ENCODE measurements around the gene CD84. TPM values are rescaled to one million over a fixed set of nuclear protein-coding genes. Genes with fewer than 3 reads are reported as not detected.
"Not testable (repeated sequence)": the region's sequence is repeated elsewhere in the genome, so short reads cannot be mapped to it uniquely, and the experiment has no call there.

The CD84 gene
- total and polyA plus RNA-seq, 2 donors: 1.4 to 5.3 TPM

DNA sequence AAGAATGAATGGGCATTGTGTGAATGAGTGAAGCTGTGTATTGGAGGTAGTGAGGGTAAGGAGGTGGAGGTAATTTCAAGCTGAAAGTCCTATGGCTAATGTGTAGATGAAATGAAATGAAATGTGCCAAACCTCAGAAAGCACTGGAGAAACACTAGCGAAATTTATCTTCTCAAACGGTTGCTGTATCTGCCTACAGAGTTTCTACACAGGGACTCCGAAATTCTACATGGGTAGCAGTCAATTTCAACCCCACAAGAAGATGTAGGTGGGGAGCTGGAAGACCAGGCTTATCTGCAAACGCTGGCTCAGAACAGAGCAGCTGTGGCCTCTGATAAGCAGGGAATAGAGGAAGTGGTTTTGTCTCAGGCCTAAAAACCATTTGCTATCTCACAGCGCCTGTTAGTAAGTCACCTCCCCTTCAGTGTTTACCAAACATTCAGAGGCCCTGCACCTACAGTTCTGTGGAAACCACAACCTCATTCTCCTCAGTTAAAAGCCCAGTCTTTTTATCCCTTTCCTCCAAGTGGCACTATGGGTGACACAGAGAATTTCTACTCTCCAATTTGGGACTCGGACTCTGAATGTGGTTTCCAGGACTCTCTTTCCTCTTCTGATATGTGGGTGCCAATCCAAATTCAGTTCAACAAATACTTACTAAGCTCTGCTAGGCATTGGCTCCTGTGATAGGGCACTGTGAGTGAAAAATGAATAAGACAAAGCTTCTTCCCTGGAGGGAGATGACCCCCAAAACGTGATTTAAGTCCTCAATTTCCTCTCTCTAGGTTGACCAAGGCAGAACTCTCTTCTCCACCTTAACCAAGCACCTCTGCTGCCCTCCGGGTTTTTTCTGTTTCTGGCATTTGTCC, 39.1 kb downstream of the CD84 start:
- Histone ChIP-seq H3K4me3 (ENCODE audit: low read depth, low read length) (no peak overlapping the region), H3K36me3 (ENCODE audit: insufficient read depth) (no peaks in the 10 kb centered on the region), H3K4me1 (ENCODE audit: insufficient read depth) (no peaks in the 10 kb centered on the region), H3K27ac (ENCODE audit: low read depth) (peak overlapping the region; percentile 27)
- 38% methylated on average over 8 of the region's 8 CpGs for WGBS
- no peak for DNase-seq (ENCODE audit: extremely low spot score)

- Histone ChIP-seq H3K27ac (ENCODE audit: low read depth) (no peak overlapping the region), H3K4me3 (ENCODE audit: low read depth, low read length) (no peak overlapping the region), H3K36me3 (ENCODE audit: insufficient read depth) (no peaks in the 10 kb centered on the region), H3K4me1 (ENCODE audit: insufficient read depth) (no peaks in the 10 kb centered on the region)
- DNase-seq (ENCODE audit: extremely low spot score): no peak
- 88% methylated on average over 6 of the region's 6 CpGs for WGBS
Measured at GRCh38 chr1:160539684-160539989, 39.7 kb downstream of the CD84 start.

GRCh38 chr1:160538985-160539651, 40.2 kb downstream of the CD84 start:
- DNase-seq (ENCODE audit: extremely low spot score): no peak
- no peak overlapping the region for H3K4me3 ChIP-seq (ENCODE audit: low read depth, low read length)
- 70% methylated on average over 5 of the region's 5 CpGs for WGBS

GRCh38 chr1:160537714-160538665, 41.3 kb downstream of the CD84 start:
- no peak overlapping the region for H3K4me3 ChIP-seq (ENCODE audit: low read depth, low read length)
- no peaks in the 10 kb centered on the region for H3K4me1 ChIP-seq (ENCODE audit: insufficient read depth)
- no peak for DNase-seq (ENCODE audit: extremely low spot score)
- no peak overlapping the region for H3K27ac ChIP-seq (ENCODE audit: low read depth)
- H3K36me3 ChIP-seq (ENCODE audit: insufficient read depth): no peaks in the 10 kb centered on the region
- WGBS: 91% methylated on average over 8 of the region's 8 CpGs

More at GRCh38 chr1:160538985-160539651, 40.2 kb downstream of the CD84 start:
- Histone ChIP-seq H3K36me3 (ENCODE audit: insufficient read depth) (no peaks in the 10 kb centered on the region), H3K4me1 (ENCODE audit: insufficient read depth) (no peaks in the 10 kb centered on the region), H3K27ac (ENCODE audit: low read depth) (no peak overlapping the region)

- Histone ChIP-seq H3K4me1 (ENCODE audit: insufficient read depth) (no peaks in the 10 kb centered on the region), H3K36me3 (ENCODE audit: insufficient read depth) (no peaks in the 10 kb centered on the region), H3K4me3 (ENCODE audit: low read depth, low read length) (no peak overlapping the region), H3K27ac (ENCODE audit: low read depth) (no peak overlapping the region)
- DNase-seq (ENCODE audit: extremely low spot score): no peak
- WGBS: 80% methylated on average over 3 of the region's 3 CpGs
Measured at GRCh38 chr1:160534823-160535605, 44.3 kb downstream of the CD84 start.

DNA sequence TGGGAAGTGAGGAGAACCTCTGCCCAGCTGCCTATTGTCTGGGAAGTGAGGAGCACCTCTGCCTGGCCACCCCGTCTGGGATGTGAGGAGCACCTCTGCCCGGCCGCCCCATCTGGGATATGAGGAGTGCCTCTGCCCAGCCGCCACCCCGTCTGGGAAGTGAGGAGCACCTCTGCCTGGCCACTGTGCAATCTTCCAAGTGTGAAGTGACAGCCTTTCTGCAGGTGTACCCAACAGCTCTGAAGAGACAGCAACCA, 46.8 kb downstream of the CD84 start:
- not testable (repeated sequence) for H3K4me1 ChIP-seq (ENCODE audit: insufficient read depth); H3K4me3 ChIP-seq (ENCODE audit: low read depth, low read length); DNase-seq (ENCODE audit: extremely low spot score); H3K36me3 ChIP-seq (ENCODE audit: insufficient read depth); H3K27ac ChIP-seq (ENCODE audit: low read depth)
- 87% methylated on average over 5 of the region's 5 CpGs for WGBS

- H3K4me3 ChIP-seq (ENCODE audit: low read depth, low read length); H3K27ac ChIP-seq (ENCODE audit: low read depth); DNase-seq (ENCODE audit: extremely low spot score); H3K4me1 ChIP-seq (ENCODE audit: insufficient read depth); H3K36me3 ChIP-seq (ENCODE audit: insufficient read depth): not testable (repeated sequence)
- WGBS: 92% methylated on average over 29 of the region's 29 CpGs
Measured at GRCh38 chr1:160531809-160532556, 47.3 kb downstream of the CD84 start.

DNA sequence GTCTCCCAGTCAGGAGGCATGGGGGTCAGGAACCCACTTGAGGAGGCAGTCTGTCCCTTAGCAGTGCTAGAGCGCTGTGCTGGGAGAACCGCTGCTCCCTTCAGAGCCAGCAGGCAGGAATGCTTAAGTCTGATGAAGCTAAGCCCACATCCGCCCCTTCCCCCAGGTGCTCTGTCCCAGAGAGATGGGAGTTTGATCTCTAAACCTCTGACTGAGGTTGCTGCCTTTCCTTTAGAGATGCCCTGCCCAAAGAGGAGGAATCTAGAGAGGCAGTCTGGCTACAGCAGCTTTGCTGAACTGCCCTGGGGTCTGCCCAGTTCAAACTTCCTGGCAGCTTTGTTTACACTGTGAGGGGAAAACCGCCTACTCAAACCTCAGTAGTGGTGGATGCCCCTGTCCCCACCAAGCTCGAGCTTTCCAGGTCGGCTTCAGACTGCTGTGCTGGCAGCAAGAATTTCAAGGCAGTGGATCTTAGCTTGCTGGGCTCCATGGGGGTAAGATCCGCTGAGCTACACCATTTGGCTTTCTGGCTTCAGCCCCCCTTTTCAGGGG, 49.8 kb downstream of the CD84 start:
- 67% methylated on average over 7 of the region's 7 CpGs for WGBS
- DNase-seq (ENCODE audit: extremely low spot score); H3K27ac ChIP-seq (ENCODE audit: low read depth); H3K36me3 ChIP-seq (ENCODE audit: insufficient read depth); H3K4me1 ChIP-seq (ENCODE audit: insufficient read depth); H3K4me3 ChIP-seq (ENCODE audit: low read depth, low read length): not testable (repeated sequence)

DNA sequence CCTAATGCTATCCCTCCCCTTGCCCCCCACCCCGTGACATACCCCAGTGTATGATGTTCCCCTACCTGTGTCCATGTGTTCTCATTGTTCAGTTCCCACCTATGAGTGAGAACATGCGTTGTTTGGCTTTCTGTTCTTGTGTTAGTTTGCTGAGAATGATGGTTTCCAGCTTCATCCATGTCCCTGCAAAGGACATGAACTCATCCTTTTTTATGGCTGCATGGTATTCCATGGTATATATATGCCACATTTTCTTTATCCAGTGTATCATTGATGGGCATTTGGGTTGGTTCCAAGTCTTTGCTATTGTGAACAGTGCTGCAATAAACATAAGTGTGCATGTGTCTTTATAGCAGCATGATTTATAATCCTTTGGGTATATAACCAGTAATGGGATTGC, 55.5 kb downstream of the CD84 start:
- 82% methylated on average over 2 of the region's 2 CpGs for WGBS
- not testable (repeated sequence) for H3K27ac ChIP-seq (ENCODE audit: low read depth); DNase-seq (ENCODE audit: extremely low spot score); H3K36me3 ChIP-seq (ENCODE audit: insufficient read depth); H3K4me3 ChIP-seq (ENCODE audit: low read depth, low read length); H3K4me1 ChIP-seq (ENCODE audit: insufficient read depth)

GRCh38 chr1:160522622-160523345, 56.5 kb downstream of the CD84 start, which contains the start of gene SLAMF6:
Gene SLAMF6 (minus strand): TSS chr1:160523255. CDS start chr1:160523192, 63 bp downstream.
- Histone ChIP-seq H3K4me3 (ENCODE audit: low read depth, low read length) (peak within 1 kb of the TSS; percentile 21), H3K4me1 (ENCODE audit: insufficient read depth) (no peaks in the 10 kb centered on the region), H3K36me3 (ENCODE audit: insufficient read depth) (no peaks in the 10 kb centered on the region), H3K27ac (ENCODE audit: low read depth) (no peak within 1 kb of the TSS)
- no peak for DNase-seq (ENCODE audit: extremely low spot score)
- WGBS: 69% methylated on average over 11 of the region's 11 CpGs

- Histone ChIP-seq H3K4me3 (ENCODE audit: low read depth, low read length) (peak overlapping the region; percentile 21), H3K36me3 (ENCODE audit: insufficient read depth) (no peaks in the 10 kb centered on the region), H3K27ac (ENCODE audit: low read depth) (no peak overlapping the region), H3K4me1 (ENCODE audit: insufficient read depth) (no peaks in the 10 kb centered on the region)
- 60% methylated on average over 3 of the region's 3 CpGs for WGBS
- no peak for DNase-seq (ENCODE audit: extremely low spot score)
Measured at GRCh38 chr1:160522136-160522535, 57.2 kb downstream of the CD84 start.

- peak overlapping the region; percentile 21 for H3K4me3 ChIP-seq (ENCODE audit: low read depth, low read length)
- H3K36me3 ChIP-seq (ENCODE audit: insufficient read depth): no peaks in the 10 kb centered on the region
- H3K4me1 ChIP-seq (ENCODE audit: insufficient read depth): no peaks in the 10 kb centered on the region
- DNase-seq (ENCODE audit: extremely low spot score): no peak
- WGBS: 73% methylated on average over 2 of the region's 2 CpGs
- H3K27ac ChIP-seq (ENCODE audit: low read depth): no peak overlapping the region
Measured at GRCh38 chr1:160521554-160521953, 57.7 kb downstream of the CD84 start.
